HEK293 (cell line): ENCODE data around the gene TPGS1.
A peak's percentile ranks its signal among the peaks of the same experiment; 100 is the strongest.

Experiments
- CTCF ChIA-PET: fragments of 350-600 bp; formaldehyde crosslinking; extraction: SDS; loops from one replicate; lab custom pipeline; 2021; ENCODE audit warnings: antibody characterized with exemption; lab: Yijun Ruan, JAX
- POLR2A ChIA-PET: fragments of 300-600 bp; formaldehyde crosslinking; extraction: SDS; loops from one replicate; lab custom pipeline; 2020; ENCODE audit warnings: antibody characterized with exemption, inconsistent platforms; lab: Yijun Ruan, JAX
- H3K27ac ChIP-seq: fragments of 200-500 bp; sonication (Bioruptor generic); 2 replicates; pipeline ENCODE4 v1.5.1; 2014; ENCODE audit warnings: low read depth, low read length, control low read depth, inconsistent platforms; ENCODE audit errors: extremely low read depth
- H3K36me3 ChIP-seq, 2 experiments: fragments of 200-500 bp in 1 of 2; sonication (Bioruptor generic) in 1 of 2; 1 replicate in 1 of 2; 2 replicates in 1 of 2; pipeline ENCODE4 v1.5.1; 2014 to 2017; ENCODE audit warnings: inconsistent platforms in 2 of 2, low read length in 2 of 2; ENCODE audit not compliant: control insufficient read depth in 2 of 2, insufficient read depth in 1 of 2
- H3K4me1 ChIP-seq: fragments of 200-500 bp; sonication (Bioruptor generic); 2 replicates; pipeline ENCODE4 v1.5.1; 2014; ENCODE audit warnings: mild to moderate bottlenecking, low read length, inconsistent platforms; ENCODE audit not compliant: control insufficient read depth, insufficient read depth
- H3K4me3 ChIP-seq: 2 replicates; pipeline ENCODE4 v1.5.1; 2011; ENCODE audit warnings: low read depth, mild to moderate bottlenecking, control low read depth, low read length, moderate library complexity
- H3K9me3 ChIP-seq: fragments of 200-500 bp; sonication (Bioruptor generic); 2 replicates; pipeline ENCODE4 v1.5.1; 2014; ENCODE audit warnings: low read depth, low read length, inconsistent platforms; ENCODE audit not compliant: control insufficient read depth, insufficient read depth
- HOXA7 ChIP-seq: sonication (generic); formaldehyde crosslinking; IDR thresholded peaks from 2 replicates; pipeline ENCODE4 v1.8.1; 2022; ENCODE audit warnings: missing genetic modification reagents, borderline replicate concordance
- HOXC10 ChIP-seq: sonication (generic); formaldehyde crosslinking; IDR thresholded peaks from 2 replicates; pipeline ENCODE4 v1.8.1; 2023; ENCODE audit warnings: mild to moderate bottlenecking, missing genetic modification reagents
- OSR2 ChIP-seq: fragments of 450-650 bp; formaldehyde crosslinking; IDR thresholded peaks from 2 replicates; pipeline ENCODE4 v1.5.1; 2016; ENCODE audit warnings: missing biosample characterization, missing genetic modification characterization
- SALL2 ChIP-seq: fragments of 450-650 bp; formaldehyde crosslinking; IDR thresholded peaks from 2 replicates; pipeline ENCODE4 v1.5.0; 2017; ENCODE audit warnings: missing biosample characterization, mild to moderate bottlenecking, missing genetic modification characterization, borderline replicate concordance
- SCRT2 ChIP-seq: fragments of 450-650 bp; formaldehyde crosslinking; IDR thresholded peaks from 2 replicates; pipeline ENCODE4 v1.5.1; 2016; ENCODE audit warnings: missing biosample characterization, missing genetic modification characterization
- ZBTB8A ChIP-seq: fragments of 450-650 bp; formaldehyde crosslinking; IDR thresholded peaks from 2 replicates; pipeline ENCODE4 v1.5.1; 2016; ENCODE audit warnings: missing biosample characterization, missing genetic modification characterization
- ZFP37 ChIP-seq: fragments of 450-650 bp; formaldehyde crosslinking; IDR thresholded peaks from 2 replicates; pipeline ENCODE4 v1.5.1; 2016; ENCODE audit warnings: missing biosample characterization, missing genetic modification characterization
- ZNF10 ChIP-seq: fragments of 450-650 bp; formaldehyde crosslinking; IDR thresholded peaks from 2 replicates; pipeline ENCODE4 v1.5.1; 2017; ENCODE audit warnings: missing biosample characterization, missing genetic modification characterization
- ZNF19 ChIP-seq: fragments of 450-650 bp; formaldehyde crosslinking; IDR thresholded peaks from 2 replicates; pipeline ENCODE4; 2016; ENCODE audit warnings: missing biosample characterization, missing genetic modification characterization, low read depth
- ZNF335 ChIP-seq: fragments of 450-650 bp; formaldehyde crosslinking; conservative IDR thresholded peaks from 2 replicates; pipeline ENCODE4 v1.5.1; 2016; ENCODE audit warnings: missing biosample characterization, missing genetic modification characterization
- ZNF510 ChIP-seq: fragments of 450-650 bp; formaldehyde crosslinking; IDR thresholded peaks from 2 replicates; pipeline ENCODE4 v1.5.1; 2018; ENCODE audit warnings: mild to moderate bottlenecking, missing genetic modification characterization, missing biosample characterization; ENCODE audit not compliant: insufficient replicate concordance
- ZNF548 ChIP-seq: fragments of 450-650 bp; formaldehyde crosslinking; IDR thresholded peaks from 2 replicates; pipeline ENCODE4 v1.5.1; 2016; ENCODE audit warnings: missing biosample characterization, missing genetic modification characterization
- ZNF600 ChIP-seq: fragments of 450-650 bp; formaldehyde crosslinking; IDR thresholded peaks from 2 replicates; pipeline ENCODE4 v1.5.1; 2016; ENCODE audit warnings: missing biosample characterization, missing genetic modification characterization
- ZNF626 ChIP-seq: fragments of 450-650 bp; sonication (Bioruptor Pico); formaldehyde crosslinking; IDR thresholded peaks from 2 replicates; pipeline ENCODE4 v1.5.1; 2018; ENCODE audit warnings: missing biosample characterization, missing genetic modification characterization, inconsistent platforms
- ZNF629 ChIP-seq: fragments of 450-650 bp; formaldehyde crosslinking; IDR thresholded peaks from 2 replicates; pipeline ENCODE4 v1.5.1; 2017; ENCODE audit warnings: missing biosample characterization, missing genetic modification characterization
- ZNF792 ChIP-seq: fragments of 450-650 bp; formaldehyde crosslinking; IDR thresholded peaks from 2 replicates; pipeline ENCODE4 v1.5.1; 2016; ENCODE audit warnings: missing biosample characterization, missing genetic modification characterization
- TF ChIP-seq, protein P1 (sequence below): fragments of 450-650 bp; IDR thresholded peaks from 2 replicates; pipeline ENCODE4 v1.5.1; 2018; ENCODE audit warnings: missing biosample characterization, mild to moderate bottlenecking, missing genetic modification characterization
- TF ChIP-seq, protein P2 (sequence below): fragments of 450-650 bp; formaldehyde crosslinking; IDR thresholded peaks from 2 replicates; pipeline ENCODE4 v1.5.1; 2016; ENCODE audit warnings: missing biosample characterization, missing genetic modification characterization
- TF ChIP-seq, protein P3 (sequence below): fragments of 450-650 bp; formaldehyde crosslinking; IDR thresholded peaks from 2 replicates; pipeline ENCODE4 v1.5.1; 2017; ENCODE audit warnings: missing biosample characterization, missing genetic modification characterization
- TF ChIP-seq, protein P4 (sequence below): IDR thresholded peaks from 2 replicates; pipeline ENCODE4 v1.6.1; 2011; ENCODE audit warnings: mild to moderate bottlenecking, low read depth, low read length, borderline replicate concordance

The TPGS1 gene

DNA sequence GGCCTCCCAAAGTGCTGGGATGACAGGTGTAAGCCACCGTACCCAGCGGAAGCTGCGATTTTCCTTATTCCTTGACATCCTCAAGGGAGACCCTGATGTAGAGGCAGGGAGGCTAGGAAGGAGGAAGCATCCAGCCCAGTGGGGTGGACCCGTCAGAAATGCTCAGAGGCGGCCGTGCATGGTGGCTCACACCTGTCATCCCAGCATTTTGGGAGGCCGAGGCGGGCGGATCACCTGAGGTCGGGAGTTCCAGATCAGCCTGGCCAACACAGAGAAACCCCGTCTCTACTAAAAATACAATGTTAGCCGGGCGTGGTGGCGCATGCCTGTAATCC is 48.1 kb downstream of the TPGS1 start:
- CTCF ChIA-PET: interaction anchor here (0.6 to 1.6 kb wide), 2 partner anchors 45 to 50 kb away, joined by 4 read pairs; no protein-coding TSS in a partner anchor
- H3K36me3 ChIP-seq: no peaks in the 10 kb centered on the region
- POLR2A ChIA-PET: interaction anchor here (0.6 to 2.7 kb wide), 9 partner anchors 9 to 149 kb away, joined by 3 to 17 read pairs (median 3); partner anchors contain the start of genes BSG and CDC34
- TF ChIP-seq ZFP37 (tag by site-specific recombination) (no peak), ZNF510 (tag by site-specific recombination) (no peak), ZNF626 (tag by site-specific recombination) (no peak), OSR2 (tag by site-specific recombination) (no peak), SCRT2 (tag by site-specific recombination) (no peak), ZNF629 (tag by site-specific recombination) (no peak), ZNF792 (tag by site-specific recombination) (no peak)
- TF ChIP-seq, all 188 proteins: peak for 0
- Histone ChIP-seq H3K4me3 (no peak overlapping the region), H3K27ac (no peak overlapping the region), H3K9me3 (no peaks in the 10 kb centered on the region), H3K4me1 (0 out of 2 replicates have a peak, but pooled peaks cover 3% of the 10 kb centered on the region)

GRCh38 chr19:556611-557382 is 49.5 kb downstream of the TPGS1 start:
- 0 out of 2 replicates have a peak, but pooled peaks cover 3% of the 10 kb centered on the region for H3K4me1 ChIP-seq
- no peak overlapping the region for H3K4me3 ChIP-seq
- no peaks in the 10 kb centered on the region for H3K9me3 ChIP-seq
- H3K27ac ChIP-seq: no peak overlapping the region
- CTCF ChIA-PET: interaction anchor here (1.6 kb wide), 1 partner anchor 46 kb away, joined by 4 read pairs; no protein-coding TSS in a partner anchor
- POLR2A ChIA-PET: interaction anchor here (1.3 to 2.7 kb wide), 3 partner anchors 15 to 25 kb away, joined by 3 to 17 read pairs (median 6); partner anchors contain the start of gene CDC34
- H3K36me3 ChIP-seq: no peaks in the 10 kb centered on the region
- 0 out of 2 replicates have a peak, but pooled peaks have one; percentile 44 for TF ChIP-seq ZNF10 (tag by site-specific recombination)
- TF ChIP-seq SALL2 (tag by site-specific recombination): no peak

DNA sequence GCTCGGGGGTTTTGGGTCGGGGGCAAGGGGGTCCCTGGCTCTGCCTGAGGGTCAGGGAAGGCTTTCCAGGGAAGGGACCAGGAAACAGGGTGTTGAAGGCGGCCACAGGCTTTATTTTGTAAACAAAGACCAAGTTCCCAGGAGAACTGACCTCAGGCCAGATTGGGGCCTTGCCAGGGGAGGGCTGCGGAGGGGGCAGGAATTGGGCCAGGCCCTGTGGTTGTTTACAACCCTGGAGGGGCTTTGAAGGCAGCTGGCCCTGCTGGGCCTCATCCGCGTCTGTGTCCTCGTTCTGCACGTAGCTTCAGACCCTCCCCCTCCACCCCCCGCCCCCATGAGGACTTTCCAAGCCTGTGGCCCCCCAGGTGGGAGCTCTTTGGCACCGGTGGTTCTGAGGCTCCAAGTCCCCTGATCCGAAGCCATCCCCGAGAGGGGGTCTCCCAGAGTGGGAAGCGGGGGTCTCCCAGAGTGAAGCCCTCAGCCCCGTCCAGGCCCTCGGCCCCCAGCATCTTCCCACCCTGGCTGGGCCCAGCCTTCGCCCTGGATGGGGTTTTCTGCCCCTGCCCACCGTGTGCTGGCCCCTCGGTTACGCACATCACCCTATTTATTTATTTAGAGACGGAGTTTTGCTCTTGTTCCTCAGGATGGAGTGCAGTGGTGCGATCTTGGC is 51.6 kb downstream of the TPGS1 start:
- CTCF ChIA-PET: no interaction called here
- TF ChIP-seq ZNF335 (tag by site-specific recombination) (no peak), HOXA7 (CRISPR knock-in tag) (no peak), ZNF19 (tag by site-specific recombination) (no peak), ZNF548 (tag by site-specific recombination) (no peak), ZNF600 (tag by site-specific recombination) (no peak), HOXC10 (CRISPR knock-in tag) (no peak), ZBTB8A (tag by site-specific recombination) (no peak)
- TF ChIP-seq, protein P1, sequence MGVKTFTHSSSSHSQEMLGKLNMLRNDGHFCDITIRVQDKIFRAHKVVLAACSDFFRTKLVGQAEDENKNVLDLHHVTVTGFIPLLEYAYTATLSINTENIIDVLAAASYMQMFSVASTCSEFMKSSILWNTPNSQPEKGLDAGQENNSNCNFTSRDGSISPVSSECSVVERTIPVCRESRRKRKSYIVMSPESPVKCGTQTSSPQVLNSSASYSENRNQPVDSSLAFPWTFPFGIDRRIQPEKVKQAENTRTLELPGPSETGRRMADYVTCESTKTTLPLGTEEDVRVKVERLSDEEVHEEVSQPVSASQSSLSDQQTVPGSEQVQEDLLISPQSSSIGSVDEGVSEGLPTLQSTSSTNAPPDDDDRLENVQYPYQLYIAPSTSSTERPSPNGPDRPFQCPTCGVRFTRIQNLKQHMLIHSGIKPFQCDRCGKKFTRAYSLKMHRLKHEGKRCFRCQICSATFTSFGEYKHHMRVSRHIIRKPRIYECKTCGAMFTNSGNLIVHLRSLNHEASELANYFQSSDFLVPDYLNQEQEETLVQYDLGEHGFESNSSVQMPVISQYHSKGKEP (tag by site-specific recombination): no peak
- TF ChIP-seq, protein P2, sequence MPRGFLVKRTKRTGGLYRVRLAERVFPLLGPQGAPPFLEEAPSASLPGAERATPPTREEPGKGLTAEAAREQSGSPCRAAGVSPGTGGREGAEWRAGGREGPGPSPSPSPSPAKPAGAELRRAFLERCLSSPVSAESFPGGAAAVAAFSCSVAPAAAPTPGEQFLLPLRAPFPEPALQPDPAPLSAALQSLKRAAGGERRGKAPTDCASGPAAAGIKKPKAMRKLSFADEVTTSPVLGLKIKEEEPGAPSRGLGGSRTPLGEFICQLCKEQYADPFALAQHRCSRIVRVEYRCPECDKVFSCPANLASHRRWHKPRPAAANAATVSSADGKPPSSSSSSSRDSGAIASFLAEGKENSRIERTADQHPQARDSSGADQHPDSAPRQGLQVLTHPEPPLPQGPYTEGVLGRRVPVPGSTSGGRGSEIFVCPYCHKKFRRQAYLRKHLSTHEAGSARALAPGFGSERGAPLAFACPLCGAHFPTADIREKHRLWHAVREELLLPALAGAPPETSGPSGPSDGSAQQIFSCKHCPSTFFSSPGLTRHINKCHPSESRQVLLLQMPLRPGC (tag by site-specific recombination): no peak
- TF ChIP-seq, protein P3, sequence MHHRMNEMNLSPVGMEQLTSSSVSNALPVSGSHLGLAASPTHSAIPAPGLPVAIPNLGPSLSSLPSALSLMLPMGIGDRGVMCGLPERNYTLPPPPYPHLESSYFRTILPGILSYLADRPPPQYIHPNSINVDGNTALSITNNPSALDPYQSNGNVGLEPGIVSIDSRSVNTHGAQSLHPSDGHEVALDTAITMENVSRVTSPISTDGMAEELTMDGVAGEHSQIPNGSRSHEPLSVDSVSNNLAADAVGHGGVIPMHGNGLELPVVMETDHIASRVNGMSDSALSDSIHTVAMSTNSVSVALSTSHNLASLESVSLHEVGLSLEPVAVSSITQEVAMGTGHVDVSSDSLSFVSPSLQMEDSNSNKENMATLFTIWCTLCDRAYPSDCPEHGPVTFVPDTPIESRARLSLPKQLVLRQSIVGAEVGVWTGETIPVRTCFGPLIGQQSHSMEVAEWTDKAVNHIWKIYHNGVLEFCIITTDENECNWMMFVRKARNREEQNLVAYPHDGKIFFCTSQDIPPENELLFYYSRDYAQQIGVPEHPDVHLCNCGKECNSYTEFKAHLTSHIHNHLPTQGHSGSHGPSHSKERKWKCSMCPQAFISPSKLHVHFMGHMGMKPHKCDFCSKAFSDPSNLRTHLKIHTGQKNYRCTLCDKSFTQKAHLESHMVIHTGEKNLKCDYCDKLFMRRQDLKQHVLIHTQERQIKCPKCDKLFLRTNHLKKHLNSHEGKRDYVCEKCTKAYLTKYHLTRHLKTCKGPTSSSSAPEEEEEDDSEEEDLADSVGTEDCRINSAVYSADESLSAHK (tag by site-specific recombination): no peak
- TF ChIP-seq, protein P4, sequence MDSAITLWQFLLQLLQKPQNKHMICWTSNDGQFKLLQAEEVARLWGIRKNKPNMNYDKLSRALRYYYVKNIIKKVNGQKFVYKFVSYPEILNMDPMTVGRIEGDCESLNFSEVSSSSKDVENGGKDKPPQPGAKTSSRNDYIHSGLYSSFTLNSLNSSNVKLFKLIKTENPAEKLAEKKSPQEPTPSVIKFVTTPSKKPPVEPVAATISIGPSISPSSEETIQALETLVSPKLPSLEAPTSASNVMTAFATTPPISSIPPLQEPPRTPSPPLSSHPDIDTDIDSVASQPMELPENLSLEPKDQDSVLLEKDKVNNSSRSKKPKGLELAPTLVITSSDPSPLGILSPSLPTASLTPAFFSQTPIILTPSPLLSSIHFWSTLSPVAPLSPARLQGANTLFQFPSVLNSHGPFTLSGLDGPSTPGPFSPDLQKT: no peak

More for the DNA sequence above, 51.6 kb downstream of the TPGS1 start:
- Histone ChIP-seq H3K9me3 (no peaks in the 10 kb centered on the region), H3K36me3 (no peaks in the 10 kb centered on the region), H3K4me3 (no peak overlapping the region), H3K27ac (no peak overlapping the region), H3K4me1 (0 out of 2 replicates have a peak, but pooled peaks cover 3% of the 10 kb centered on the region)
- POLR2A ChIA-PET: no interaction called here
